Neuronal stem cell (in vitro differentiated cells): ENCODE measurements around the gene PRRG3.

Source experiments
- DNase-seq: peaks from one replicate; pipeline ENCODE4 v3.0.0-alpha.2; 2013; ENCODE audit warnings: low spot score
- H2AFZ ChIP-seq: one replicate; pipeline ENCODE4 v1.6.1; 2013; ENCODE audit warnings: mild to moderate bottlenecking, low read length, inconsistent platforms
- H2AK5ac ChIP-seq: 2 replicates; pipeline ENCODE4 v1.6.1; 2013; ENCODE audit warnings: low read depth, mild to moderate bottlenecking, inconsistent platforms, low read length, moderate library complexity, mixed read lengths
- H2BK120ac ChIP-seq: 2 replicates; pipeline ENCODE4 v1.6.1; 2013; ENCODE audit warnings: low read depth, mild to moderate bottlenecking, inconsistent platforms, low read length, moderate library complexity, mixed read lengths
- H2BK12ac ChIP-seq: one replicate; pipeline ENCODE4 v1.6.1; 2013; ENCODE audit warnings: low read length, inconsistent platforms
- H2BK15ac ChIP-seq: 2 replicates; pipeline ENCODE4 v1.6.1; 2013; ENCODE audit warnings: mild to moderate bottlenecking, low read length, inconsistent platforms, mixed read lengths
- H2BK5ac ChIP-seq: one replicate; pipeline ENCODE4 v1.6.1; 2013; ENCODE audit warnings: inconsistent platforms, mild to moderate bottlenecking, low read length, moderate library complexity
- H3K14ac ChIP-seq: one replicate; pipeline ENCODE4 v1.6.1; 2013; ENCODE audit warnings: low read length, inconsistent platforms
- H3K18ac ChIP-seq: 2 replicates; pipeline ENCODE4 v1.6.1; 2013; ENCODE audit warnings: low read length, inconsistent platforms
- H3K23ac ChIP-seq: 2 replicates; pipeline ENCODE4 v1.6.1; 2013; ENCODE audit warnings: low read depth, mild to moderate bottlenecking, mixed read lengths, low read length, inconsistent platforms; ENCODE audit not compliant: poor library complexity
- H3K27ac ChIP-seq: replicated peaks from 3 replicates; pipeline ENCODE4 v1.5.1; 2013; ENCODE audit warnings: low read length, inconsistent platforms
- H3K27me3 ChIP-seq, 3 experiments: 2 replicates each; pipeline ENCODE4 v1.6.1; 2013; ENCODE audit warnings: low read length in 3 of 3, mild to moderate bottlenecking in 2 of 3, inconsistent platforms in 1 of 3, low read depth in 1 of 3, mixed read lengths in 1 of 3, moderate library complexity in 1 of 3; ENCODE audit not compliant: control insufficient read depth in 3 of 3, insufficient read depth in 3 of 3
- H3K36me3 ChIP-seq, 2 donors: replicated peaks in 1 of 2; 2 replicates each; pipeline ENCODE4 v1.6.1; 2013; ENCODE audit warnings: low read length in 2 of 2; ENCODE audit not compliant: control insufficient read depth in 2 of 2, insufficient read depth in 2 of 2
- H3K4ac ChIP-seq: 2 replicates; pipeline ENCODE4 v1.6.1; 2013; ENCODE audit warnings: inconsistent platforms, mild to moderate bottlenecking, low read length, moderate library complexity
- H3K4me1 ChIP-seq, 2 donors: 1 replicate in 1 of 2; 2 replicates in 1 of 2; pipeline ENCODE4 v1.6.1; 2013; ENCODE audit warnings: low read length in 2 of 2, low read depth in 1 of 2; ENCODE audit not compliant: control insufficient read depth in 2 of 2, insufficient read depth in 1 of 2
- H3K4me2 ChIP-seq: one replicate; pipeline ENCODE4 v1.6.1; 2013; ENCODE audit warnings: mild to moderate bottlenecking, low read length, inconsistent platforms; ENCODE audit not compliant: insufficient read depth, poor library complexity, severe bottlenecking
- H3K4me3 ChIP-seq, 2 donors: 2 replicates each; pipeline ENCODE4 v1.5.1; 2013; ENCODE audit warnings: low read length in 2 of 2, mild to moderate bottlenecking in 2 of 2, inconsistent platforms in 1 of 2, moderate library complexity in 1 of 2
- H3K79me1 ChIP-seq: one replicate; pipeline ENCODE4 v1.6.1; 2013; ENCODE audit warnings: low read depth, mild to moderate bottlenecking, inconsistent platforms, low read length, moderate library complexity
- H3K9ac ChIP-seq: one replicate; pipeline ENCODE4 v1.6.1; 2013; ENCODE audit warnings: mild to moderate bottlenecking, low read depth, low read length, inconsistent platforms; ENCODE audit not compliant: poor library complexity
- H3K9me3 ChIP-seq, 2 donors: replicated peaks in 1 of 2; 2 replicates each; pipeline versions ENCODE3 to v1.6.1; 2013; ENCODE audit warnings: low read length in 2 of 2, mild to moderate bottlenecking in 2 of 2, inconsistent platforms in 1 of 2, low read depth in 1 of 2, mixed read lengths in 1 of 2, moderate library complexity in 1 of 2; ENCODE audit not compliant: control insufficient read depth in 2 of 2, insufficient read depth in 1 of 2
- H4K8ac ChIP-seq: one replicate; pipeline ENCODE4 v1.6.1; 2013; ENCODE audit warnings: low read depth, mild to moderate bottlenecking, inconsistent platforms, low read length, moderate library complexity
- H4K91ac ChIP-seq: one replicate; pipeline ENCODE4 v1.6.1; 2013; ENCODE audit warnings: low read length, low read depth, mild to moderate bottlenecking, inconsistent platforms; ENCODE audit not compliant: poor library complexity
- WGBS, 2 donors: extraction: QIAGEN DNeasy Blood & Tissue Kit; methylation state at CpG; one replicate each; pipeline ENCODE4 v1.1.7; 2013; ENCODE audit warnings: missing lambda C conversion rate in 2 of 2, mixed read lengths in 1 of 2; ENCODE audit not compliant: insufficient read length in 2 of 2, insufficient replicate concordance in 1 of 2; ENCODE audit errors: extremely low coverage in 2 of 2; 5-methylcytosine and 5-hydroxymethylcytosine counted together

PRRG3 gene

DNA sequence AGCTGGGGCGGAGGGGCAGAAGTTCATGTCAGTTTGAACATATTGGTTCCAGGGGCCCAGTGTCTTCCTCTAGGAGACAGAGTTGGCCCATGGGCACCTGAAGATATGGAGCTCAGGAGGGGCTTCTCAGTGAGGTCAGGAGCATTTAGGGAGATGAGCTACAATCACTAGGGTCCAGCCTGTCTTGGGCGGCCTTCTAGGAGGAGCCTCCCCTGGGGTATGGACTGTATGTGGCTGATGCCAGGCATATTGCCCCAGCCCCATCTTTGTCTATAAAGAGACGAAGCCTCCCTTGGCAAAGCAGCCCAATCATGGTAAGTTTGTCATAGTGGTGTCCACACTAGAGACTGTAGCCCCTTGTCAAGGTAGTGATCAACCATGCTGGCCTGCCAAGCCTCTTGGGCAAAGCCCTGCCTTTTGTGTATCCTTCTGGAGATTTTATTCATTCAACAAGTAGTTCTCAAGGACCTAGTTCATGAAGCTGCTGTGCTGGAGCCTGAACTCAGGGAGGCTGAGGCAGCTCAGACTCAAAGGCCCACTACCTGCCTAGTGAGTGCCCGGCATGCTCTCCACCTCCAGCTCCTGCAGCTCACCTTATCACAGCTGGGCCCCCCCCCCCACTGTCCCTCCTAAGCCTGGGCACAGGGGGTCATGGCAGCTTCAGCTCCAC is 33.9 kb downstream of the PRRG3 start:
- Histone ChIP-seq H3K9me3 (no peaks in the 10 kb centered on the region), H3K36me3 (no peaks in the 10 kb centered on the region), H3K4me1 (no peaks in the 10 kb centered on the region), H3K14ac (no peak overlapping the region), H3K27ac (no peak overlapping the region), H2AFZ (no peak overlapping the region), H2BK5ac (no peak overlapping the region), H3K18ac (no peak overlapping the region), H3K27me3 (peaks cover 0 to 5% (median 0%) of the 10 kb centered on the region in 3 experiments), H2BK15ac (no peak overlapping the region), H3K9ac (no peak overlapping the region), H3K4me2 (no peak overlapping the region), H2AK5ac (no peak overlapping the region), H3K23ac (no peak overlapping the region), H2BK120ac (no peak overlapping the region), H4K8ac (no peak overlapping the region), H2BK12ac (no peak overlapping the region), H3K79me1 (no peaks in the 10 kb centered on the region), H4K91ac (no peak overlapping the region), H3K4ac (no peak overlapping the region), H3K4me3 (no peak overlapping the region)
- no peak for DNase-seq
- WGBS, 2 donors, result no CpG with 5 or more reads among the region's 4 CpGs

DNA sequence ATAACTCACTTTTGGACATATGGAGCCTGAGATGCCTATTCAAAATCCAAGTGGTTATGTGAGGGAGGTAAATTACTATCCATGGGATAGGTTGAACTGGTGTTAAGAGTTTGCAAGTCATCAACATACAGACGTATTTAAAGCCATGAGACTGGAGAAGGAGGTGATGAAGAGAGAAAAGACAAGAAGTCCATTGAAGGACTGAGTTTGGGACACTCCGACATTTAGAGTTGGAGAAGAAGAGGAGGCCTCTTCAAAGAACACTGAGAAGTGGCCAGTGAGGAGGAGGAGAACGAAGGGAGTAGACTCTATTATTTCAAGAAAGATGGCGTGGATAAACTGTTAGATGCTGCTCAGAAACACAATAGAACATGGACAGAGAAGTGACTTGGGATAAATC is 39.2 kb downstream of the PRRG3 start, which contains the start of gene CNGA2:
CNGA2 (plus strand) TSS at position 301 of the 400 bp plus-strand sequence. CDS start 3,738 bp downstream, outside the sequence.
- no peak within 1 kb of the TSS for H3K9ac ChIP-seq
- H2BK15ac ChIP-seq, result no peak within 1 kb of the TSS
- peaks cover 0 to 16% (median 0%) of the 10 kb centered on the region in 3 experiments for H3K27me3 ChIP-seq
- no peak within 1 kb of the TSS for H3K4me3 ChIP-seq
- H2BK12ac ChIP-seq, result no peak within 1 kb of the TSS
- no peaks in the 10 kb centered on the region for H3K79me1 ChIP-seq
- H2BK5ac ChIP-seq, result no peak within 1 kb of the TSS
- H3K18ac ChIP-seq, result no peak within 1 kb of the TSS
- H3K27ac ChIP-seq, result no peak within 1 kb of the TSS
- no peak within 1 kb of the TSS for H3K4me2 ChIP-seq
- H3K23ac ChIP-seq, result no peak within 1 kb of the TSS
- no peak within 1 kb of the TSS for H3K4ac ChIP-seq
- no peak within 1 kb of the TSS for H3K14ac ChIP-seq
- no peak within 1 kb of the TSS for H4K91ac ChIP-seq
- no peak within 1 kb of the TSS for H2BK120ac ChIP-seq
- H4K8ac ChIP-seq, result no peak within 1 kb of the TSS
- no peaks in the 10 kb centered on the region for H3K9me3 ChIP-seq
- H2AFZ ChIP-seq, result no peak within 1 kb of the TSS
- no CpG with 5 or more reads among the region's 4 CpGs for WGBS, 2 donors
- no peak within 1 kb of the TSS for H2AK5ac ChIP-seq
- no peaks in the 10 kb centered on the region for H3K36me3 ChIP-seq
- no peak for DNase-seq
- no peaks in the 10 kb centered on the region for H3K4me1 ChIP-seq

DNA sequence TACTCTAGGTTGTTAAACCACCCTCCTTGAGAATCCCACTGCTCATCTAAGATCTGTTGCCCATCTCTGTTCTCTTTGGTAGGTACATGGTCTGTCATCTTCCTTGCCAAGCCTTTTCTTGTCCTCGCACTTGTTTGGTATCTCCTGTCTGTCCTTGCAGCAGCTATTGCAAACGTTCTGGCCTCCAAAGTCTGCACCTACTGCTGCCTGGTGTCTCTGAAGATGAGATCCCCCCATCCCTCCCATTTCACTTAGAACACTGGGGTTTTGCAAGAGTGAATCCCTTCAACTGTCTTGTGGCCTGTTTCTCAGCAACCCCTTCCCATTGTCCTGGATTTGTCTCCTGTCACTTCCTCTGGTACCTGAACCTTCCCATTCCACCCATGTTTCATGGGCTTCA is 40.0 kb downstream of the PRRG3 start:
- Histone ChIP-seq H4K8ac (no peak overlapping the region), H2BK5ac (no peak overlapping the region), H2BK12ac (no peak overlapping the region), H2AK5ac (no peak overlapping the region), H3K27ac (no peak overlapping the region), H3K4me2 (no peak overlapping the region), H3K4me3 (no peak overlapping the region), H3K4me1 (no peaks in the 10 kb centered on the region), H3K79me1 (no peaks in the 10 kb centered on the region), H3K9me3 (no peaks in the 10 kb centered on the region), H3K9ac (no peak overlapping the region), H3K4ac (no peak overlapping the region), H2AFZ (no peak overlapping the region), H2BK15ac (no peak overlapping the region), H3K36me3 (no peaks in the 10 kb centered on the region), H3K27me3 (peaks cover 0 to 16% (median 0%) of the 10 kb centered on the region in 3 experiments), H4K91ac (no peak overlapping the region), H3K23ac (no peak overlapping the region), H3K14ac (no peak overlapping the region), H2BK120ac (no peak overlapping the region), H3K18ac (no peak overlapping the region)
- DNase-seq, result no peak
- WGBS, 2 donors, result no CpG with 5 or more reads among the region's 2 CpGs

DNA sequence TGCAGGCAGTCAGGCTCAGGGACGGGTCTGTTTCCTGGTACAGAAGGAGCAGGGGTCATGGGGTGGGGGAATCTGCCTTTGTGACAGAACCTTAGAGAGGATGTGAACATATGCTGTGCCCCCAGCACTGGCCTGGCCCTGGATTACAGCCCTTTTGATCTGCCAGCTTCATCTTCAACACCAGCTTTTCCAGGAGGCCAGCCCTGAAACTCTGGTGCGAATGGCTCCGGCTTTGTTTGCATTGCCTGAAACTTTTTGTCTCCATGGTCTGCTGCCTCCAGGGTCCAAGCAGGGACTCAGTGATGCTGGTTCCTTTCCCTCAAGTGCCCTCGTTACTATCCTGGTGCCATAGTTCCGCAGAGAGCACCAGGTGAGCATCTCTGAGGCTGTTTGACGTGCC is 41.4 kb downstream of the PRRG3 start:
- Histone ChIP-seq H2BK5ac (no peak overlapping the region), H3K4me1 (no peaks in the 10 kb centered on the region), H2BK120ac (no peak overlapping the region), H3K9ac (no peak overlapping the region), H3K27me3 (peaks cover 0 to 16% (median 0%) of the 10 kb centered on the region in 3 experiments), H3K27ac (no peak overlapping the region), H3K4me2 (no peak overlapping the region), H3K4ac (no peak overlapping the region), H2AFZ (no peak overlapping the region), H3K14ac (no peak overlapping the region), H4K8ac (no peak overlapping the region), H3K18ac (no peak overlapping the region), H2BK12ac (no peak overlapping the region), H2BK15ac (no peak overlapping the region), H3K9me3 (no peaks in the 10 kb centered on the region), H4K91ac (no peak overlapping the region), H3K23ac (no peak overlapping the region), H3K4me3 (no peak overlapping the region), H2AK5ac (no peak overlapping the region), H3K79me1 (no peaks in the 10 kb centered on the region), H3K36me3 (no peaks in the 10 kb centered on the region)
- no peak for DNase-seq
- WGBS, 2 donors, result no CpG with 5 or more reads among the region's 6 CpGs
